IMR-90 (cell line): ENCODE results near the gene PSMA6. TPM values are rescaled to one million over a fixed set of nuclear protein-coding genes. Genes with fewer than 3 reads are reported as not detected.

Source experiments
- ATAC-seq: fragments of 200-7000 bp; cut with Tn5 transposase; 2 replicates; pipeline ENCODE4 v1.9.1; 2020; ENCODE audit warnings: low read depth, mild to moderate bottlenecking, moderate library complexity
- BruUV-seq: library from RNA; stranded (reverse); fragments of 400-500 nt; replicated peaks from 2 replicates; lab custom pipeline; 2021; lab: Mats Ljungman, UMichigan
- CTCF ChIA-PET: fragments of 300-600 bp; formaldehyde crosslinking; extraction: SDS; loops from one replicate; lab custom pipeline; 2021; ENCODE audit warnings: antibody characterized with exemption; lab: Yijun Ruan, JAX
- POLR2A ChIA-PET: fragments of 300-600 bp; sonication (Branson Sonifier 250); formaldehyde crosslinking; loops from one replicate; lab custom pipeline; 2022; ENCODE audit warnings: antibody characterized with exemption; ENCODE audit not compliant: unreplicated experiment; lab: Charles Lee
- DNase-seq: peaks from one replicate; pipeline ENCODE4 v3.0.0; 2013
- H2AFZ ChIP-seq: replicated peaks from 2 replicates; pipeline ENCODE3; 2013; ENCODE audit warnings: low read length, mild to moderate bottlenecking; ENCODE audit not compliant: poor library complexity
- H2AK5ac ChIP-seq: 2 replicates; pipeline ENCODE4 v1.6.1; 2013; ENCODE audit warnings: low read depth, low read length, inconsistent platforms
- H2AK9ac ChIP-seq: replicated peaks from 2 replicates; pipeline ENCODE3; 2013; ENCODE audit warnings: mild to moderate bottlenecking, low read depth, low read length, moderate library complexity; ENCODE audit not compliant: poor library complexity
- H2BK120ac ChIP-seq: 2 replicates; pipeline ENCODE4 v1.6.1; 2013; ENCODE audit warnings: low read depth, low read length, inconsistent platforms
- H2BK15ac ChIP-seq: 3 replicates; pipeline ENCODE4 v1.6.1; 2013; ENCODE audit warnings: low read depth, low read length, inconsistent platforms
- H2BK20ac ChIP-seq: 2 replicates; pipeline ENCODE4 v1.6.1; 2013; ENCODE audit warnings: low read depth, mild to moderate bottlenecking, inconsistent platforms, low read length, moderate library complexity
- H2BK5ac ChIP-seq: 2 replicates; pipeline ENCODE4 v1.6.1; 2013; ENCODE audit warnings: mild to moderate bottlenecking, low read depth, low read length, inconsistent platforms; ENCODE audit not compliant: poor library complexity, severe bottlenecking
- H3K14ac ChIP-seq: replicated peaks from 2 replicates; pipeline ENCODE4 v1.6.1; 2013; ENCODE audit warnings: low read depth, low read length, inconsistent platforms
- H3K18ac ChIP-seq: 2 replicates; pipeline ENCODE4 v1.6.1; 2013; ENCODE audit warnings: low read depth, low read length, control low read depth
- H3K23ac ChIP-seq: 2 replicates; pipeline ENCODE4 v1.6.1; 2013; ENCODE audit warnings: low read depth, low read length, inconsistent platforms
- H3K27ac ChIP-seq: 2 replicates; pipeline ENCODE4 v1.5.1; 2013; ENCODE audit warnings: mild to moderate bottlenecking, control low read depth, low read length; ENCODE audit not compliant: insufficient read depth
- H3K27me3 ChIP-seq: 2 replicates; pipeline ENCODE4 v1.6.1; 2013; ENCODE audit warnings: low read length; ENCODE audit not compliant: control insufficient read depth, insufficient read depth
- H3K36me3 ChIP-seq: 2 replicates; pipeline ENCODE4 v1.6.1; 2013; ENCODE audit warnings: low read length, mixed read lengths; ENCODE audit not compliant: control insufficient read depth, insufficient read depth
- H3K4ac ChIP-seq: 2 replicates; pipeline ENCODE4 v1.6.1; 2013; ENCODE audit warnings: low read depth, low read length, inconsistent platforms
- H3K4me1 ChIP-seq: 2 replicates; pipeline ENCODE4 v1.6.1; 2013; ENCODE audit warnings: low read length, mixed read lengths; ENCODE audit not compliant: control insufficient read depth, insufficient read depth
- H3K4me2 ChIP-seq: 2 replicates; pipeline ENCODE4 v1.6.1; 2013; ENCODE audit warnings: low read depth, mild to moderate bottlenecking, control low read depth, low read length, moderate library complexity
- H3K4me3 ChIP-seq: 2 replicates; pipeline ENCODE4 v1.5.1; 2013; ENCODE audit warnings: low read depth, mild to moderate bottlenecking, control low read depth, low read length, moderate library complexity; ENCODE audit not compliant: insufficient read depth
- H3K56ac ChIP-seq: 2 replicates; pipeline ENCODE4 v1.6.1; 2013; ENCODE audit warnings: low read length, inconsistent platforms; ENCODE audit not compliant: insufficient read depth; ENCODE audit errors: extremely low read depth
- H3K79me1 ChIP-seq, 2 experiments: 2 replicates each; pipeline ENCODE4 v1.6.1; 2013; ENCODE audit warnings: low read length in 2 of 2, inconsistent platforms in 1 of 2, low read depth in 1 of 2
- H3K9ac ChIP-seq: 2 replicates; pipeline ENCODE4 v1.6.1; 2013; ENCODE audit warnings: low read depth, low read length, control low read depth
- H3K9me1 ChIP-seq: 2 replicates; pipeline ENCODE4 v1.6.1; 2013; ENCODE audit warnings: low read length, inconsistent platforms; ENCODE audit not compliant: insufficient read depth
- H3K9me3 ChIP-seq: 2 replicates; pipeline ENCODE4 v1.6.1; 2013; ENCODE audit warnings: low read length; ENCODE audit not compliant: control insufficient read depth, insufficient read depth
- H4K20me1 ChIP-seq: 2 replicates; pipeline ENCODE4 v1.6.1; 2013; ENCODE audit warnings: low read length, inconsistent platforms; ENCODE audit not compliant: insufficient read depth
- H4K5ac ChIP-seq: 2 replicates; pipeline ENCODE4 v1.6.1; 2013; ENCODE audit warnings: mild to moderate bottlenecking, low read depth, low read length, control low read depth
- H4K8ac ChIP-seq, 2 experiments: 2 replicates each; pipeline ENCODE4 v1.6.1; 2013; ENCODE audit warnings: low read depth in 2 of 2, low read length in 2 of 2, control low read depth in 1 of 2, inconsistent platforms in 1 of 2
- H4K91ac ChIP-seq: 2 replicates; pipeline ENCODE4 v1.6.1; 2013; ENCODE audit warnings: low read depth, low read length, inconsistent platforms; ENCODE audit not compliant: insufficient read depth
- RAD21 ChIP-seq: IDR thresholded peaks from 2 replicates; pipeline ENCODE4 v1.6.1; 2012; ENCODE audit warnings: low read length, improper control_type of control experiment
- SMC3 ChIP-seq: fragments of 150-350 bp; IDR thresholded peaks from 2 replicates; pipeline ENCODE4 v1.6.1; 2016; ENCODE audit warnings: low read depth, mild to moderate bottlenecking, antibody characterized with exemption, low read length, moderate library complexity
- WGBS, 2 experiments: methylation state at CpG; one replicate each; pipeline versions ENCODE4 v1.1.5 to v1.1.7; 2013; ENCODE audit warnings: missing lambda C conversion rate in 2 of 2; ENCODE audit not compliant: insufficient read length in 1 of 2; ENCODE audit errors: extremely low coverage in 2 of 2; 5-methylcytosine and 5-hydroxymethylcytosine counted together
- dilution Hi-C: fragments of 300-500 bp; cut with HindIII; formaldehyde crosslinking; loops from one replicate; pipeline ENCODE4 v1.14.3; 2018; ENCODE audit warnings: low sequenced_read_pairs; ENCODE audit not compliant: unreplicated experiment
- in situ Hi-C: fragments of 300-500 bp; cut with MboI; formaldehyde crosslinking; loops from 3 replicates; pipeline ENCODE4 v1.14.3; 2019; ENCODE audit warnings: low sequenced_read_pairs, inconsistent platforms, mixed read lengths
- intact Hi-C: fragments of 100-400 bp; cut with micrococcal nuclease; formaldehyde crosslinking; loops from 2 replicates; pipeline ENCODE4 v1.10.0; 2022
- polyA plus RNA-seq, 3 experiments: library from polyadenylated mRNA; depleted of rRNA; stranded (reverse); fragments of >200 nt; gene quantifications; 2 replicates each; pipeline ENCODE4 v1.2.3, GENCODE V29; 2012; ENCODE audit warnings: low replicate concordance in 1 of 3
- total RNA-seq: library from RNA; depleted of rRNA; stranded (reverse); fragments of >200 nt; gene quantifications from 2 replicates; pipeline ENCODE4 v1.2.3, GENCODE V29; 2012

The PSMA6 gene
- total and polyA plus RNA-seq, 2 of the 4 experiments (the other 2 are of a cell fraction): 184 to 530 TPM

DNA sequence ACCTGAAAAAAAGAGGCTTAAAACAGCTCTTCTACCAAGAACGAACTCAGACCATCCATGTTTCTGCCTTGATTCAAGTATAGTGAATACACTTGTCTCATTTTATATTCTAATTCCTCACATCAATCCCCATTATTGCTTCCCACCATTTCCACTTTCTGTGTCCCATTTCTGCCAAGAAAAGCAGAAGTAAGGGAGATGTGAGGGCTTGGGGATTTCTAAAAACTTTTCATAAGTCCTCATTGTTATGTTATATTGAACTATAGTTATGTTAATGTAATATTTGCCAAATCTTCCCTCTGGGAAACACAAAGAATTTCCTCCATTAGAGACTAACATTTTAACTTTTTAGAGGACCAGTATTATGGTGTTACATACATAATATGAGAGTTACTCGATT lies 48.2 kb upstream of the PSMA6 start:
- Histone ChIP-seq H3K9ac (no peak overlapping the region), H3K9me1 (no peaks in the 10 kb centered on the region), H4K20me1 (no peaks in the 10 kb centered on the region), H3K79me1 (peaks cover 0 to 5% of the 10 kb centered on the region in 2 experiments; a peak in 1 of 4 replicates), H2AFZ (no peak overlapping the region), H4K91ac (no peak overlapping the region), H4K8ac (no peak overlapping the region), H2AK5ac (no peak overlapping the region), H3K4ac (no peak overlapping the region), H3K14ac (no peak overlapping the region), H2BK20ac (no peak overlapping the region), H2AK9ac (no peak overlapping the region), H3K18ac (no peak overlapping the region), H3K9me3 (no peaks in the 10 kb centered on the region), H3K27me3 (no peaks in the 10 kb centered on the region), H3K27ac (no peak overlapping the region), H3K36me3 (no peaks in the 10 kb centered on the region), H3K4me3 (no peak overlapping the region), H2BK15ac (no peak overlapping the region), H3K4me2 (no peak overlapping the region), H3K4me1 (no peaks in the 10 kb centered on the region; the same call in 1 of the 2 replicates), H2BK5ac (no peak overlapping the region), H2BK120ac (no peak overlapping the region), H4K5ac (no peak overlapping the region), H3K56ac (no peak overlapping the region), H3K23ac (no peak overlapping the region)
- ChIA-PET POLR2A (no interaction called here), CTCF (no interaction called here)
- no peak for TF ChIP-seq SMC3
- no peak for TF ChIP-seq RAD21
- dilution Hi-C loops: no loop called here
- no peak for ATAC-seq
- in situ Hi-C loops: no loop called here
- no CpG with 5 or more reads among the region's 2 CpGs for WGBS, 2 experiments
- BruUV-seq: no TSS peak
- no peak for DNase-seq
- intact Hi-C loops: no loop called here
